ENCODE measurements around the gene MPV17L2. TPM values are rescaled to one million over a fixed set of nuclear protein-coding genes. Genes with fewer than 3 reads are reported as not detected.

Gene MPV17L2
- total RNA-seq, 1 donor from 2014 or later, result 9.5 TPM

GRCh38 chr19:18224525-18225354, 31.7 kb downstream of the MPV17L2 start:
- DNase-seq (ENCODE audit: low read depth), result peak; percentile 94
- Histone ChIP-seq H3K27me3 (ENCODE audit: control insufficient read depth, insufficient read depth, low read length) (peaks cover 11% of the 10 kb centered on the region), H3K36me3 (ENCODE audit: control insufficient read depth, insufficient read depth, low read length) (no peaks in the 10 kb centered on the region), H3K4me3 (ENCODE audit: low read depth, low read length) (peak overlapping the region; percentile 37)
- TF ChIP-seq, protein P1, sequence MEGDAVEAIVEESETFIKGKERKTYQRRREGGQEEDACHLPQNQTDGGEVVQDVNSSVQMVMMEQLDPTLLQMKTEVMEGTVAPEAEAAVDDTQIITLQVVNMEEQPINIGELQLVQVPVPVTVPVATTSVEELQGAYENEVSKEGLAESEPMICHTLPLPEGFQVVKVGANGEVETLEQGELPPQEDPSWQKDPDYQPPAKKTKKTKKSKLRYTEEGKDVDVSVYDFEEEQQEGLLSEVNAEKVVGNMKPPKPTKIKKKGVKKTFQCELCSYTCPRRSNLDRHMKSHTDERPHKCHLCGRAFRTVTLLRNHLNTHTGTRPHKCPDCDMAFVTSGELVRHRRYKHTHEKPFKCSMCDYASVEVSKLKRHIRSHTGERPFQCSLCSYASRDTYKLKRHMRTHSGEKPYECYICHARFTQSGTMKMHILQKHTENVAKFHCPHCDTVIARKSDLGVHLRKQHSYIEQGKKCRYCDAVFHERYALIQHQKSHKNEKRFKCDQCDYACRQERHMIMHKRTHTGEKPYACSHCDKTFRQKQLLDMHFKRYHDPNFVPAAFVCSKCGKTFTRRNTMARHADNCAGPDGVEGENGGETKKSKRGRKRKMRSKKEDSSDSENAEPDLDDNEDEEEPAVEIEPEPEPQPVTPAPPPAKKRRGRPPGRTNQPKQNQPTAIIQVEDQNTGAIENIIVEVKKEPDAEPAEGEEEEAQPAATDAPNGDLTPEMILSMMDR (IDR thresholded peaks at IDR 0.05; ENCODE audit: insufficient read depth, low read length, severe bottlenecking), result no peak
- FAIRE-seq, result peak; percentile 97

DNA sequence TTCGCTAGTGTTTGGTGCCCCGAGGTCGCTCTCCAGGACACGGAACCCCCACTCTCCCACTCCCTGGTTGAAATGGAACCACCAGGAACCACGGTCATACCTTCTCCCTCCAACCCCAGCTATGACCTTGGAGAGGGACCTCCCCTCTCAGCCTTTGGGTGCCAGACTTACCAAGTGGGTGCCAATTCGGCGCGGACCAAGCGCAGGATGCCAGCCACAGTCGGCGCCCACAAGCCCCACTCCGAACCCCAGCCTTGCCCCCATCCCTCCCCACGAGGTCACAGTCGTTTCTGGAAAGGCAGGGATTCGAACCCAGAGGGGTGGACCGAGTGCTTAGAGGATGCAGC, 32.3 kb downstream of the MPV17L2 start:
- H3K27me3 ChIP-seq (ENCODE audit: control insufficient read depth, insufficient read depth, low read length), result peaks cover 11% of the 10 kb centered on the region
- TF ChIP-seq, protein P1 (IDR thresholded peaks at IDR 0.05; ENCODE audit: insufficient read depth, low read length, severe bottlenecking), result no peak
- no peak for FAIRE-seq
- no peak for DNase-seq (ENCODE audit: low read depth)
- H3K4me3 ChIP-seq (ENCODE audit: low read depth, low read length), result no peak overlapping the region
- H3K36me3 ChIP-seq (ENCODE audit: control insufficient read depth, insufficient read depth, low read length), result no peaks in the 10 kb centered on the region

GRCh38 chr19:18225702-18226468, 32.9 kb downstream of the MPV17L2 start, which contains the start of gene PDE4C:
PDE4C (minus strand) TSS chr19:18226438; CDS start chr19:18226415, 23 bp downstream.
- Histone ChIP-seq H3K36me3 (ENCODE audit: control insufficient read depth, insufficient read depth, low read length) (no peaks in the 10 kb centered on the region), H3K4me3 (ENCODE audit: low read depth, low read length) (no peak within 1 kb of the TSS), H3K27me3 (ENCODE audit: control insufficient read depth, insufficient read depth, low read length) (peaks cover 11% of the 10 kb centered on the region)
- TF ChIP-seq, protein P1 (IDR thresholded peaks at IDR 0.05; ENCODE audit: insufficient read depth, low read length, severe bottlenecking), result no peak
- FAIRE-seq (no peak), DNase-seq (ENCODE audit: low read depth) (no peak)

GRCh38 chr19:18226956-18227780, 34.1 kb downstream of the MPV17L2 start:
- DNase-seq (ENCODE audit: low read depth) (no peak), FAIRE-seq (no peak)
- peaks cover 14% of the 10 kb centered on the region for H3K27me3 ChIP-seq (ENCODE audit: control insufficient read depth, insufficient read depth, low read length)
- H3K4me3 ChIP-seq (ENCODE audit: low read depth, low read length), result no peak overlapping the region
- H3K36me3 ChIP-seq (ENCODE audit: control insufficient read depth, insufficient read depth, low read length), result no peaks in the 10 kb centered on the region
- TF ChIP-seq, protein P1 (IDR thresholded peaks at IDR 0.05; ENCODE audit: insufficient read depth, low read length, severe bottlenecking), result no peak

DNA sequence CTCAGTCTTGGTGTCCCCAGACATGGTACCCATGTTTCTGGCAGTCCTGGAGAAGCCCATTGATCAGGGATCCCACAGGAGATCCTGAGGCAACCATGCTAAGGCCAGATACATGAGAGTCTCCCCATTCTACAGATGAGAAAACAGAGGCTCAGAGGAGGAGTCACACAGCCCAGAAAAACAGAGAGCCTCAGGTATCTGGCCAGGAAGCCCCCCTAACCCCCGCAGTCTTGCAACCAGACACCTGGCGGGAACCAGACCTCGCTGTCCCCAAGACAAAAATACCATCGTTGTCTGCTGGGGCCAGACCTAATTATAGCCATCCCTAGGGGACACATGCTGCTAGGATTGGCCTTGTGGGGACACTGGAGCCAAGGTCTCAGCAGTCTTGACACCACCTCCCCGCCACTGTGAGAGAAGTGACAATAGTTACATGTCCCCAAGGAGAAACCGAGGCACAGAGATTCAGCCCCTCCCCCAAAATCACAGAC, 34.8 kb downstream of the MPV17L2 start:
- H3K27me3 ChIP-seq (ENCODE audit: control insufficient read depth, insufficient read depth, low read length), result peaks cover 14% of the 10 kb centered on the region
- H3K4me3 ChIP-seq (ENCODE audit: low read depth, low read length), result no peak overlapping the region
- FAIRE-seq (no peak), DNase-seq (ENCODE audit: low read depth) (no peak)
- no peaks in the 10 kb centered on the region for H3K36me3 ChIP-seq (ENCODE audit: control insufficient read depth, insufficient read depth, low read length)
- TF ChIP-seq, protein P1 (IDR thresholded peaks at IDR 0.05; ENCODE audit: insufficient read depth, low read length, severe bottlenecking), result no peak
